H9 (cell line): ENCODE data around the gene CHMP4B. TPM values are rescaled to one million over a fixed set of nuclear protein-coding genes. Genes with fewer than 3 reads are reported as not detected.

Experiments
- DNase-seq: peaks from one replicate; pipeline ENCODE4 v3.0.0-alpha.2; 2017
- H2AFZ ChIP-seq: one replicate; pipeline ENCODE4 v1.6.1; 2013; ENCODE audit warnings: mild to moderate bottlenecking, low read length, control low read depth, moderate library complexity
- H2AK5ac ChIP-seq: 2 replicates; pipeline ENCODE4 v1.6.1; 2013; ENCODE audit warnings: low read length, control low read depth, mixed read lengths; ENCODE audit not compliant: insufficient read length
- H2BK120ac ChIP-seq: one replicate; pipeline ENCODE4 v1.6.1; 2013; ENCODE audit warnings: low read depth, mild to moderate bottlenecking, low read length, control low read depth, inconsistent platforms; ENCODE audit not compliant: poor library complexity, severe bottlenecking
- H2BK12ac ChIP-seq: 2 replicates; pipeline ENCODE4 v1.6.1; 2013; ENCODE audit warnings: low read length, control low read depth, mixed read lengths, low read depth; ENCODE audit not compliant: insufficient read length
- H2BK15ac ChIP-seq: 2 replicates; pipeline ENCODE4 v1.6.1; 2013; ENCODE audit warnings: low read depth, low read length, control low read depth
- H2BK20ac ChIP-seq: one replicate; pipeline ENCODE4 v1.6.1; 2013; ENCODE audit warnings: low read depth, mild to moderate bottlenecking, low read length, control low read depth, inconsistent platforms; ENCODE audit not compliant: poor library complexity, severe bottlenecking
- H2BK5ac ChIP-seq: 2 replicates; pipeline ENCODE4 v1.6.1; 2013; ENCODE audit warnings: low read length, control low read depth, mixed read lengths; ENCODE audit not compliant: insufficient read length
- H3K14ac ChIP-seq: 2 replicates; pipeline ENCODE4 v1.6.1; 2013; ENCODE audit warnings: low read length, control low read depth; ENCODE audit not compliant: insufficient read depth
- H3K18ac ChIP-seq: 2 replicates; pipeline ENCODE4 v1.6.1; 2013; ENCODE audit warnings: low read depth, mild to moderate bottlenecking, mixed read lengths, low read length, control low read depth; ENCODE audit not compliant: insufficient read length
- H3K23ac ChIP-seq: 2 replicates; pipeline ENCODE4 v1.6.1; 2013; ENCODE audit warnings: low read length, control low read depth, mixed read lengths, low read depth; ENCODE audit not compliant: insufficient read length
- H3K23me2 ChIP-seq: 2 replicates; pipeline ENCODE4 v1.6.1; 2013; ENCODE audit warnings: low read depth, mild to moderate bottlenecking, mixed read lengths, low read length, control low read depth; ENCODE audit not compliant: insufficient read length, poor library complexity, severe bottlenecking
- H3K27ac ChIP-seq: 2 replicates; pipeline ENCODE4 v1.5.1; 2013; ENCODE audit warnings: low read length, control low read depth, mixed read lengths, low read depth; ENCODE audit not compliant: insufficient read length
- H3K27me3 ChIP-seq: 2 replicates; pipeline ENCODE4 v1.6.1; 2013; ENCODE audit warnings: low read length, control low read depth, inconsistent platforms; ENCODE audit not compliant: insufficient read depth
- H3K4ac ChIP-seq: 2 replicates; pipeline ENCODE4 v1.6.1; 2013; ENCODE audit warnings: low read depth, mild to moderate bottlenecking, control low read depth, inconsistent platforms, low read length, moderate library complexity
- H3K4me1 ChIP-seq: 2 replicates; pipeline ENCODE4 v1.6.1; 2013; ENCODE audit warnings: low read length, control low read depth, inconsistent platforms; ENCODE audit not compliant: insufficient read depth
- H3K4me2 ChIP-seq: 2 replicates; pipeline ENCODE4 v1.6.1; 2013; ENCODE audit warnings: low read length, control low read depth, mixed read lengths; ENCODE audit not compliant: insufficient read length, insufficient read depth
- H3K56ac ChIP-seq: 2 replicates; pipeline ENCODE4 v1.6.1; 2013; ENCODE audit warnings: low read depth, mild to moderate bottlenecking, mixed read lengths, low read length, control low read depth; ENCODE audit not compliant: insufficient read length
- H3K79me1 ChIP-seq: 2 replicates; pipeline ENCODE4 v1.6.1; 2013; ENCODE audit warnings: low read depth, mild to moderate bottlenecking, moderate library complexity, low read length, control low read depth, inconsistent platforms; ENCODE audit not compliant: insufficient read depth, poor library complexity, severe bottlenecking
- H3K79me2 ChIP-seq: 2 replicates; pipeline ENCODE4 v1.6.1; 2013; ENCODE audit warnings: low read length, control low read depth, inconsistent platforms; ENCODE audit not compliant: insufficient read depth
- H3K9ac ChIP-seq: 2 replicates; pipeline ENCODE4 v1.6.1; 2013; ENCODE audit warnings: low read length, control low read depth, mixed read lengths; ENCODE audit not compliant: insufficient read length; ENCODE audit errors: extremely low read depth
- H3K9me3 ChIP-seq: one replicate; pipeline ENCODE4 v1.6.1; 2013; ENCODE audit warnings: low read depth, low read length, inconsistent platforms; ENCODE audit not compliant: control insufficient read depth
- H3T11ph ChIP-seq: one replicate; pipeline ENCODE4 v1.6.1; 2013; ENCODE audit warnings: mild to moderate bottlenecking, low read length, control low read depth, inconsistent platforms
- H4K20me1 ChIP-seq: one replicate; pipeline ENCODE4 v1.6.1; 2013; ENCODE audit not compliant: control insufficient read depth, insufficient read length, insufficient read depth
- H4K5ac ChIP-seq: 2 replicates; pipeline ENCODE4 v1.6.1; 2013; ENCODE audit warnings: low read depth, mild to moderate bottlenecking, mixed read lengths, low read length, control low read depth; ENCODE audit not compliant: insufficient read length
- H4K8ac ChIP-seq: replicated peaks from 2 replicates; pipeline ENCODE4 v1.6.1; 2013; ENCODE audit warnings: low read length, control low read depth, mixed read lengths, low read depth; ENCODE audit not compliant: insufficient read length
- H4K91ac ChIP-seq: 2 replicates; pipeline ENCODE4 v1.6.1; 2013; ENCODE audit warnings: low read depth, mild to moderate bottlenecking, moderate library complexity, mixed read lengths, low read length, control low read depth; ENCODE audit not compliant: insufficient read length
- H3K27ac Mint-ChIP-seq, 3 experiments: 2 replicates in 2 of 3; 3 replicates in 1 of 3; pipeline ENCODE4 v1.8.0; 2020 to 2021; ENCODE audit warnings: mixed read lengths in 3 of 3, mild to moderate bottlenecking in 1 of 3, moderate library complexity in 1 of 3
- H3K27me3 Mint-ChIP-seq: 2 replicates; pipeline ENCODE4 v1.8.0; 2021; ENCODE audit warnings: low read depth, mild to moderate bottlenecking, moderate library complexity, mixed read lengths
- H3K36me3 Mint-ChIP-seq, 3 experiments: 2 replicates in 2 of 3; 3 replicates in 1 of 3; pipeline ENCODE4 v1.8.0; 2020 to 2021; ENCODE audit warnings: low read depth in 3 of 3, mixed read lengths in 3 of 3; ENCODE audit not compliant: insufficient read depth in 1 of 3
- H3K4me1 Mint-ChIP-seq, 2 experiments: 2 replicates each; pipeline ENCODE4 v1.8.0; 2020; ENCODE audit warnings: mixed read lengths in 2 of 2
- H3K4me3 Mint-ChIP-seq, 2 experiments: 2 replicates in 1 of 2; 3 replicates in 1 of 2; pipeline ENCODE4 v1.8.0; 2020 to 2021; ENCODE audit warnings: mild to moderate bottlenecking in 2 of 2, mixed read lengths in 2 of 2, moderate library complexity in 1 of 2
- H3K9me3 Mint-ChIP-seq, 2 experiments: 2 replicates in 1 of 2; 3 replicates in 1 of 2; pipeline ENCODE4 v1.8.0; 2020; ENCODE audit warnings: mild to moderate bottlenecking in 2 of 2, mixed read lengths in 2 of 2, moderate library complexity in 1 of 2
- CTCF ChIP-seq: fragments of 200-600 bp; sonication (generic); conservative IDR thresholded peaks from 3 replicates; pipeline ENCODE4 v1.8.0; 2021; ENCODE audit warnings: antibody characterized with exemption, mild to moderate bottlenecking
- WGBS: extraction: QIAGEN DNeasy Blood & Tissue Kit; methylation state at CpG from one replicate; pipeline ENCODE4 v1.1.7; 2013; ENCODE audit warnings: missing lambda C conversion rate, low lambda C conversion rate, mixed read lengths; ENCODE audit not compliant: insufficient read length; ENCODE audit errors: extremely low coverage; 5-methylcytosine and 5-hydroxymethylcytosine counted together
- total RNA-seq: library from RNA; stranded (reverse); gene quantifications from 2 replicates; pipeline ENCODE4 v1.2.1, GENCODE V29; 2021

The CHMP4B gene
- total RNA-seq, 1 experiment from 2014 or later = 94.9 TPM

GRCh38 chr20:33868042-33868441, 56.9 kb downstream of the CHMP4B start:
- H4K5ac ChIP-seq = no peak overlapping the region
- H2AFZ ChIP-seq = no peak overlapping the region
- H2BK15ac ChIP-seq = no peak overlapping the region
- no peaks in the 10 kb centered on the region for H3K23me2 ChIP-seq
- no peak overlapping the region for H3K9ac ChIP-seq
- H3K27ac ChIP-seq = no peak overlapping the region
- no CpG with 5 or more reads among the region's 7 CpGs for WGBS
- DNase-seq = no peak
- H3K56ac ChIP-seq = no peak overlapping the region
- no peak overlapping the region for H4K91ac ChIP-seq
- Mint-ChIP-seq H3K4me1 (peaks cover 8 to 12% of the 10 kb centered on the region in 2 experiments), H3K36me3 (no peaks in the 10 kb centered on the region), H3K4me3 (no peak overlapping the region), H3K27me3 (no peaks in the 10 kb centered on the region), H3K9me3 (no peaks in the 10 kb centered on the region), H3K27ac (no peak overlapping the region)
- no peaks in the 10 kb centered on the region for H4K20me1 ChIP-seq
- no peaks in the 10 kb centered on the region for H3K79me2 ChIP-seq
- H3K9me3 ChIP-seq = no peaks in the 10 kb centered on the region
- H2AK5ac ChIP-seq = no peak overlapping the region
- H3K18ac ChIP-seq = no peak overlapping the region
- no peak overlapping the region for H2BK20ac ChIP-seq
- no peak overlapping the region for H3K4me2 ChIP-seq
- H3K79me1 ChIP-seq = no peaks in the 10 kb centered on the region
- no peak overlapping the region for H3K4ac ChIP-seq
- H2BK5ac ChIP-seq = no peak overlapping the region
- no peak overlapping the region for H3K14ac ChIP-seq
- H3K27me3 ChIP-seq = no peaks in the 10 kb centered on the region
- H2BK12ac ChIP-seq = no peak overlapping the region
- H2BK120ac ChIP-seq = no peak overlapping the region
- H3K4me1 ChIP-seq = no peaks in the 10 kb centered on the region
- no peak overlapping the region for H3T11ph ChIP-seq
- no peak overlapping the region for H4K8ac ChIP-seq
- no peak overlapping the region for H3K23ac ChIP-seq
- TF ChIP-seq CTCF = no peak
